GM10248 (cell line): Measurements from ENCODE around the gene FUT8.

Source experiments
- CTCF ChIA-PET: fragments of 300-600 bp; sonication (Branson Sonifier 250); formaldehyde crosslinking; extraction: SDS; loops from one replicate; lab custom pipeline; 2021; ENCODE audit warnings: antibody characterized with exemption; lab: Yijun Ruan, JAX
- POLR2A ChIA-PET: fragments of 350-650 bp; sonication (Branson Sonifier 250); formaldehyde crosslinking; extraction: SDS; loops from one replicate; lab custom pipeline; 2020; ENCODE audit warnings: antibody characterized with exemption; lab: Yijun Ruan, JAX
- DNase-seq: peaks from one replicate; pipeline ENCODE4 v3.0.0; 2012; ENCODE audit errors: extremely low spot score
- CTCF ChIP-seq: IDR thresholded peaks from 2 replicates; pipeline ENCODE4 v1.5.1; 2012; ENCODE audit warnings: mild to moderate bottlenecking, low read depth; ENCODE audit errors: extremely low read depth, missing control alignments, control extremely low read depth

Gene FUT8

GRCh38 chr14:65478596-65478995 is 66.1 kb downstream of the FUT8 start:
- no peak for TF ChIP-seq CTCF
- no peak for DNase-seq
- POLR2A ChIA-PET: interaction anchor here (0.6 kb wide), 1 partner anchor 177 kb away, joined by 5 read pairs; no protein-coding TSS in a partner anchor
- CTCF ChIA-PET: interaction anchor here (0.9 to 6.8 kb wide), 8 partner anchors 8 to 346 kb away, joined by 3 to 44 read pairs (median 4); no protein-coding TSS in a partner anchor

GRCh38 chr14:65479386-65479785 is 66.9 kb downstream of the FUT8 start:
- no peak for DNase-seq
- POLR2A ChIA-PET: no interaction called here
- CTCF ChIA-PET: interaction anchor here (1.4 to 6.8 kb wide), 4 partner anchors 7 to 170 kb away, joined by 4 to 44 read pairs (median 6); no protein-coding TSS in a partner anchor
- no peak for TF ChIP-seq CTCF

- CTCF ChIA-PET: interaction anchor here (0.7 to 1.3 kb wide), 4 partner anchors 15 to 342 kb away, joined by 3 to 4 read pairs (median 3); no protein-coding TSS in a partner anchor
- POLR2A ChIA-PET: interaction anchor here (0.6 kb wide), 1 partner anchor 118 kb away, joined by 3 read pairs; no protein-coding TSS in a partner anchor
- DNase-seq: no peak
- no peak for TF ChIP-seq CTCF
Measured at GRCh38 chr14:65482757-65483438, 70.4 kb downstream of the FUT8 start.

- CTCF ChIA-PET: interaction anchor here (1.0 to 1.3 kb wide), 2 partner anchors 14 to 341 kb away, joined by 3 to 4 read pairs; no protein-coding TSS in a partner anchor
- TF ChIP-seq CTCF: no peak
- DNase-seq: no peak
- POLR2A ChIA-PET: interaction anchor here (0.6 kb wide), 1 partner anchor 119 kb away, joined by 3 read pairs; no protein-coding TSS in a partner anchor
Measured at GRCh38 chr14:65483647-65484046, 71.1 kb downstream of the FUT8 start.

GRCh38 chr14:65485516-65485915 is 73.0 kb downstream of the FUT8 start:
- ChIA-PET POLR2A (interaction anchor here (0.6 kb wide), 1 partner anchor 55 kb away, joined by 5 read pairs; no protein-coding TSS in a partner anchor), CTCF (interaction anchor here (3.8 to 9.5 kb wide), 2 partner anchors 9 to 18 kb away, joined by 44 to 69 read pairs; no protein-coding TSS in a partner anchor)
- no peak for TF ChIP-seq CTCF
- no peak for DNase-seq

- no peak for DNase-seq
- ChIA-PET POLR2A (no interaction called here), CTCF (interaction anchor here (0.8 to 9.5 kb wide), 5 partner anchors 10 to 338 kb away, joined by 3 to 69 read pairs (median 7); no protein-coding TSS in a partner anchor)
- TF ChIP-seq CTCF: peak; percentile 2
Measured at GRCh38 chr14:65486863-65487262, 74.3 kb downstream of the FUT8 start.
